Nephron (organoid): ENCODE data around the gene EIF5.

ENCODE experiments used
- H3K27ac Mint-ChIP-seq, 3 experiments: 2 replicates each; pipeline ENCODE4 v1.8.0; 2020; ENCODE audit warnings: mixed read lengths in 3 of 3, mild to moderate bottlenecking in 2 of 3, moderate library complexity in 1 of 3
- H3K27me3 Mint-ChIP-seq: 2 replicates; pipeline ENCODE4 v1.8.0; 2021; ENCODE audit warnings: low read depth, mild to moderate bottlenecking, moderate library complexity, mixed read lengths
- H3K36me3 Mint-ChIP-seq: 2 replicates; pipeline ENCODE4 v1.8.0; 2020; ENCODE audit warnings: low read depth, mixed read lengths
- H3K4me1 Mint-ChIP-seq: 2 replicates; pipeline ENCODE4 v1.8.0; 2020; ENCODE audit warnings: mixed read lengths
- H3K4me3 Mint-ChIP-seq, 3 experiments: 2 replicates each; pipeline ENCODE4 v1.8.0; 2020; ENCODE audit warnings: mild to moderate bottlenecking in 3 of 3, mixed read lengths in 3 of 3, moderate library complexity in 2 of 3
- H3K9me3 Mint-ChIP-seq: 2 replicates; pipeline ENCODE4 v1.8.0; 2020; ENCODE audit warnings: mixed read lengths
- TF ChIP-seq, protein P1 (sequence below), 3 experiments: fragments of 200-600 bp; sonication (generic); IDR thresholded peaks; one replicate each; pipeline ENCODE4 v1.5.0; 2021; ENCODE audit warnings: antibody characterized with exemption in 3 of 3; ENCODE audit not compliant: unreplicated experiment in 3 of 3

EIF5 gene

DNA sequence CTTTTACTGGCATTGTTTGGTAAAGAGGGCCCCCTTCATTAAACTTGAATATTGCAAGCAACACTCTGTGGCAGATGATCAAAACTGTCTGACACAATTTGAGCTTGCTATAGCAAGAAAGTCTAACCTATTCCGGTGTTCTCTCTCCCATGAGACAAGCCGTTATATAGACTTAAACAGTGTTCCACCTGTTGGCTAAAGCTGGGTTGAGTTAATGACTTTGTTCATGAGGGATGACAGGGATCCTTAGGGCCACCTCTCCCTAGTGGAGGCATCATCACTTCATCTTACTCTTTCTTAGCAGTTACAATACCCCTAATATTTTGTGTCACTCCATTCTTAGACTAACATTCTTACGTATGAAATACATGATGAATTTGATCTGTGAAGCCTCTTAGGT is 3.8 kb downstream of the EIF5 start:
- no peaks in the 10 kb centered on the region for H3K9me3 Mint-ChIP-seq
- H3K4me1 Mint-ChIP-seq = peaks cover 21% of the 10 kb centered on the region

DNA sequence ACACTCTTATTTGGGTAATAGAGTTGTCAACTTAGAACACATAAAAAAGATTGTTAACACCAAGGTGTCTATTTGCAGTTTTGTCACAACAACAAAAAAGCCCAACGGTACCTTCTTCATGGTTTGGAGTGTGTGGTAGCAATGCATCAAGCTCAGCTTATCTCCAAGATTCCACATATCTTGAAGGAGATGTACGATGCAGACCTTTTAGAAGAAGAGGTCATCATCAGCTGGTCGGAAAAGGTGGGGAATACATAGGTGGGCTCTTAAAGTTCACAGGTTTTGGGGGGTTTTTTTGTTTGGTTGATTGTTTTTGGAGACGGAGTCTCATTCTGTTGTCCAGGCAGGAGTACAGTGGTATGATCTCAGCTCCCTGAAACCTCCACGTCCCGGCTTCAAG is 5.5 kb downstream of the EIF5 start:
- H3K4me1 Mint-ChIP-seq = peaks cover 21% of the 10 kb centered on the region
- H3K27ac Mint-ChIP-seq = no peak overlapping the region
- H3K9me3 Mint-ChIP-seq = no peaks in the 10 kb centered on the region
- no peak overlapping the region for H3K4me3 Mint-ChIP-seq
- TF ChIP-seq, protein P1, sequence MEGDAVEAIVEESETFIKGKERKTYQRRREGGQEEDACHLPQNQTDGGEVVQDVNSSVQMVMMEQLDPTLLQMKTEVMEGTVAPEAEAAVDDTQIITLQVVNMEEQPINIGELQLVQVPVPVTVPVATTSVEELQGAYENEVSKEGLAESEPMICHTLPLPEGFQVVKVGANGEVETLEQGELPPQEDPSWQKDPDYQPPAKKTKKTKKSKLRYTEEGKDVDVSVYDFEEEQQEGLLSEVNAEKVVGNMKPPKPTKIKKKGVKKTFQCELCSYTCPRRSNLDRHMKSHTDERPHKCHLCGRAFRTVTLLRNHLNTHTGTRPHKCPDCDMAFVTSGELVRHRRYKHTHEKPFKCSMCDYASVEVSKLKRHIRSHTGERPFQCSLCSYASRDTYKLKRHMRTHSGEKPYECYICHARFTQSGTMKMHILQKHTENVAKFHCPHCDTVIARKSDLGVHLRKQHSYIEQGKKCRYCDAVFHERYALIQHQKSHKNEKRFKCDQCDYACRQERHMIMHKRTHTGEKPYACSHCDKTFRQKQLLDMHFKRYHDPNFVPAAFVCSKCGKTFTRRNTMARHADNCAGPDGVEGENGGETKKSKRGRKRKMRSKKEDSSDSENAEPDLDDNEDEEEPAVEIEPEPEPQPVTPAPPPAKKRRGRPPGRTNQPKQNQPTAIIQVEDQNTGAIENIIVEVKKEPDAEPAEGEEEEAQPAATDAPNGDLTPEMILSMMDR (IDR thresholded peaks at IDR 0.05; ENCODE audit: unreplicated experiment in 3 of 3) = no peak
- H3K36me3 Mint-ChIP-seq = peaks cover 96% of the 10 kb centered on the region
- H3K27me3 Mint-ChIP-seq = no peaks in the 10 kb centered on the region

More for the DNA sequence above, 3.8 kb downstream of the EIF5 start:
- TF ChIP-seq, protein P1 (IDR thresholded peaks at IDR 0.05; ENCODE audit: unreplicated experiment in 3 of 3) = no peak
- Mint-ChIP-seq H3K27ac (peak overlapping the region in 1 of 3 experiments; percentile 54), H3K27me3 (no peaks in the 10 kb centered on the region), H3K4me3 (peak overlapping the region in 2 of 3 experiments; percentile 28 to 30), H3K36me3 (peaks cover 78% of the 10 kb centered on the region)

- Mint-ChIP-seq H3K4me3 (no peak overlapping the region), H3K9me3 (no peaks in the 10 kb centered on the region), H3K27me3 (no peaks in the 10 kb centered on the region), H3K27ac (peak overlapping the region in 1 of 3 experiments; percentile 44), H3K36me3 (peaks cover 98% of the 10 kb centered on the region), H3K4me1 (peaks cover 15% of the 10 kb centered on the region)
- TF ChIP-seq, protein P1 (IDR thresholded peaks at IDR 0.05; ENCODE audit: unreplicated experiment in 3 of 3) = no peak
Observed at GRCh38 chr14:103340480-103341212, 6.6 kb downstream of the EIF5 start.

GRCh38 chr14:103341250-103342129 is 7.5 kb downstream of the EIF5 start:
- no peak overlapping the region for H3K4me3 Mint-ChIP-seq
- H3K27me3 Mint-ChIP-seq = no peaks in the 10 kb centered on the region
- peaks cover 90% of the 10 kb centered on the region for H3K36me3 Mint-ChIP-seq
- TF ChIP-seq, protein P1 (IDR thresholded peaks at IDR 0.05; ENCODE audit: unreplicated experiment in 3 of 3) = no peak
- H3K4me1 Mint-ChIP-seq = peaks cover 8% of the 10 kb centered on the region
- H3K27ac Mint-ChIP-seq = no peak overlapping the region
- H3K9me3 Mint-ChIP-seq = no peaks in the 10 kb centered on the region

- Mint-ChIP-seq H3K9me3 (no peaks in the 10 kb centered on the region), H3K27me3 (no peaks in the 10 kb centered on the region), H3K4me1 (peaks cover 3% of the 10 kb centered on the region), H3K36me3 (peaks cover 72% of the 10 kb centered on the region), H3K27ac (no peak overlapping the region), H3K4me3 (no peak overlapping the region)
- TF ChIP-seq, protein P1 (IDR thresholded peaks at IDR 0.05; ENCODE audit: unreplicated experiment in 3 of 3) = no peak
Observed at GRCh38 chr14:103343164-103343879, 9.3 kb downstream of the EIF5 start.
